ENCODE data around the gene RPS6KA2.

DNA sequence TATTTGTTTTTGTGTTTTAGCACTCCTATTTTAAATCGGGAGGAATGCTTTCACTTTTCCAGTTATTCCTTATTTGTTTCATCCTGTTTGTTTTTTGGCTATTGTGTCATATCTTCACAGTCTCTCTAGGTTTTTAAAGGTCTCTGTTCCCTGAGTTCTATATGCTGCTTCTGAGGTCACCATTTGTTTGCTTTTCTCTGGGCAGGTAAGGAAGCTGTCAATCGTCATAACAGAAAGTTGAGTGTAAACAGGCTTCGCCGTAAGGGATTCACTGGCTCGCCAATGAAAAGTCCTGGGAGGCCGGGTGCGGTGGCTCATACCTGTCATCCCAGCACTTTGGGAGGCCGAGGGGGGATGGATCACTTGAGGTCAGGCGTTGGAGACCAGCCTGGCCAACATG lies 48.7 kb upstream of the RPS6KA2 start:
- TF ChIP-seq FOXM1 (IDR thresholded peaks at IDR 0.05; ENCODE audit: borderline replicate concordance) (no peak), SP1 (IDR thresholded peaks at IDR 0.05) (no peak), NFRKB (IDR thresholded peaks at IDR 0.05) (no peak), ELF4 (IDR thresholded peaks at IDR 0.05) (no peak), TARDBP (IDR thresholded peaks at IDR 0.05) (no peak), ARNT (IDR thresholded peaks at IDR 0.05) (no peak), BHLHE40 (IDR thresholded peaks at IDR 0.05; ENCODE audit: borderline replicate concordance) (no peak), SUZ12 (IDR thresholded peaks at IDR 0.05) (no peak), L3MBTL2 (conservative IDR thresholded peaks at IDR 0.05) (no peak), HDGF (IDR thresholded peaks at IDR 0.05; ENCODE audit: borderline replicate concordance) (no peak), LEF1 (IDR thresholded peaks at IDR 0.05; ENCODE audit: borderline replicate concordance) (no peak), FOXK2 (IDR thresholded peaks at IDR 0.05) (no peak), FOXA1 (IDR thresholded peaks at IDR 0.05) (no peak)
- TF ChIP-seq, protein P1, sequence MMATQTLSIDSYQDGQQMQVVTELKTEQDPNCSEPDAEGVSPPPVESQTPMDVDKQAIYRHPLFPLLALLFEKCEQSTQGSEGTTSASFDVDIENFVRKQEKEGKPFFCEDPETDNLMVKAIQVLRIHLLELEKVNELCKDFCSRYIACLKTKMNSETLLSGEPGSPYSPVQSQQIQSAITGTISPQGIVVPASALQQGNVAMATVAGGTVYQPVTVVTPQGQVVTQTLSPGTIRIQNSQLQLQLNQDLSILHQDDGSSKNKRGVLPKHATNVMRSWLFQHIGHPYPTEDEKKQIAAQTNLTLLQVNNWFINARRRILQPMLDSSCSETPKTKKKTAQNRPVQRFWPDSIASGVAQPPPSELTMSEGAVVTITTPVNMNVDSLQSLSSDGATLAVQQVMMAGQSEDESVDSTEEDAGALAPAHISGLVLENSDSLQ (IDR thresholded peaks at IDR 0.05): no peak
